Parathyroid adenoma (tissue), 2 donors: Measurements from ENCODE around the gene C16orf54.
"Not testable (repeated sequence)": the region's sequence is repeated elsewhere in the genome, so short reads cannot be mapped to it uniquely, and the experiment has no call there.

Experiments used
- H2AFZ ChIP-seq: fragments of 300-600 bp; sonication (generic); one replicate; pipeline ENCODE4 v1.7.0; 2017; ENCODE audit warnings: antibody characterized with exemption, mild to moderate bottlenecking
- H3K27ac ChIP-seq: fragments of 300-600 bp; sonication (generic); one replicate; pipeline ENCODE4 v1.7.0; 2017
- H3K27me3 ChIP-seq: fragments of 300-600 bp; sonication (generic); one replicate; pipeline ENCODE4 v1.7.0; 2017; ENCODE audit warnings: low read length; ENCODE audit not compliant: control insufficient read depth, insufficient read depth
- H3K36me3 ChIP-seq: fragments of 300-600 bp; sonication (generic); one replicate; pipeline ENCODE4 v1.7.0; 2017; ENCODE audit warnings: low read length; ENCODE audit not compliant: control insufficient read depth, insufficient read depth
- H3K4me1 ChIP-seq: fragments of 300-600 bp; sonication (generic); one replicate; pipeline ENCODE4 v1.7.0; 2017; ENCODE audit warnings: control low read depth
- H3K4me2 ChIP-seq: fragments of 300-600 bp; sonication (generic); one replicate; pipeline ENCODE4 v1.7.0; 2017; ENCODE audit warnings: low read length
- H3K4me3 ChIP-seq: fragments of 300-600 bp; sonication (generic); one replicate; pipeline ENCODE4 v1.7.0; 2017; ENCODE audit warnings: low read depth, low read length
- H3K79me2 ChIP-seq: fragments of 300-600 bp; sonication (generic); one replicate; pipeline ENCODE4 v1.7.0; 2017; ENCODE audit warnings: control low read depth
- H3K9ac ChIP-seq: fragments of 300-600 bp; sonication (generic); one replicate; pipeline ENCODE4 v1.7.0; 2017; ENCODE audit warnings: mild to moderate bottlenecking
- H3K9me3 ChIP-seq: fragments of 300-600 bp; sonication (generic); one replicate; pipeline ENCODE4 v1.7.0; 2017; ENCODE audit warnings: low read length; ENCODE audit not compliant: control insufficient read depth
- CTCF ChIP-seq: fragments of 300-600 bp; sonication (generic); IDR thresholded peaks from one replicate; pipeline ENCODE4 v1.7.0; 2017; ENCODE audit warnings: antibody characterized with exemption, mild to moderate bottlenecking
- donor health status: primary hyperparathyroidism.

Gene C16orf54

GRCh38 chr16:29698484-29699323 lies 47.1 kb downstream of the C16orf54 start:
- H3K9me3 ChIP-seq, result no peaks in the 10 kb centered on the region
- H3K27me3 ChIP-seq, result no peaks in the 10 kb centered on the region
- H3K4me3 ChIP-seq, result no peak overlapping the region
- no peak overlapping the region for H3K9ac ChIP-seq
- H3K27ac ChIP-seq, result no peak overlapping the region
- TF ChIP-seq CTCF, result no peak
- H2AFZ ChIP-seq, result no peak overlapping the region
- no peak overlapping the region for H3K4me2 ChIP-seq
- H3K4me1 ChIP-seq, result no peaks in the 10 kb centered on the region
- H3K79me2 ChIP-seq, result no peaks in the 10 kb centered on the region
- no peaks in the 10 kb centered on the region for H3K36me3 ChIP-seq

GRCh38 chr16:29698042-29698441 lies 47.7 kb downstream of the C16orf54 start:
- Histone ChIP-seq H3K4me1 (no peaks in the 10 kb centered on the region), H3K4me3 (no peak overlapping the region), H3K4me2 (no peak overlapping the region), H2AFZ (no peak overlapping the region), H3K79me2 (no peaks in the 10 kb centered on the region), H3K27me3 (no peaks in the 10 kb centered on the region), H3K36me3 (no peaks in the 10 kb centered on the region), H3K27ac (no peak overlapping the region), H3K9me3 (no peaks in the 10 kb centered on the region), H3K9ac (no peak overlapping the region)
- TF ChIP-seq CTCF, result no peak

GRCh38 chr16:29697391-29697790 lies 48.4 kb downstream of the C16orf54 start:
- H3K27me3 ChIP-seq, result no peaks in the 10 kb centered on the region
- H3K4me3 ChIP-seq, result no peak overlapping the region
- H3K9ac ChIP-seq, result no peak overlapping the region
- no peaks in the 10 kb centered on the region for H3K36me3 ChIP-seq
- H3K27ac ChIP-seq, result no peak overlapping the region
- H3K9me3 ChIP-seq, result no peaks in the 10 kb centered on the region
- no peak for TF ChIP-seq CTCF
- H3K4me1 ChIP-seq, result no peaks in the 10 kb centered on the region
- H3K79me2 ChIP-seq, result no peaks in the 10 kb centered on the region
- no peak overlapping the region for H3K4me2 ChIP-seq
- H2AFZ ChIP-seq, result no peak overlapping the region

GRCh38 chr16:29696881-29697331 lies 48.9 kb downstream of the C16orf54 start:
- Histone ChIP-seq H3K27ac (no peak overlapping the region), H2AFZ (no peak overlapping the region), H3K36me3 (no peaks in the 10 kb centered on the region), H3K4me1 (no peaks in the 10 kb centered on the region), H3K79me2 (no peaks in the 10 kb centered on the region), H3K27me3 (no peaks in the 10 kb centered on the region), H3K4me2 (no peak overlapping the region), H3K4me3 (no peak overlapping the region), H3K9me3 (no peaks in the 10 kb centered on the region), H3K9ac (no peak overlapping the region)
- TF ChIP-seq CTCF, result no peak

GRCh38 chr16:29695675-29696074 lies 50.1 kb downstream of the C16orf54 start:
- not testable (repeated sequence) for H3K9me3 ChIP-seq, H2AFZ ChIP-seq, H3K27ac ChIP-seq, H3K9ac ChIP-seq, H3K4me2 ChIP-seq, H3K79me2 ChIP-seq, H3K36me3 ChIP-seq, H3K27me3 ChIP-seq, H3K4me1 ChIP-seq, H3K4me3 ChIP-seq
